ENCODE data around the gene KIAA0586. TPM values are rescaled to one million over a fixed set of nuclear protein-coding genes. Genes with fewer than 3 reads are reported as not detected.

Gene KIAA0586
- total and polyA plus RNA-seq, 2 donors (not counting 3 experiments of a cell fraction or from before 2014, with no cell fraction given) = 7.4 to 25.9 TPM

GRCh38 chr14:58398895-58399294 lies 28.6 kb upstream of the KIAA0586 start:
- Histone ChIP-seq H3K27ac (ENCODE audit: insufficient read depth, low read depth, low read length) (no peak overlapping the region), H4K20me1 (replicated peaks; ENCODE audit: control insufficient read depth, extremely low read depth, insufficient read depth, low read length) (no peaks in the 10 kb centered on the region), H3K9ac (replicated peaks; ENCODE audit: extremely low read depth, insufficient read depth, low read length) (no peak overlapping the region), H3K4me2 (ENCODE audit: insufficient read depth, low read length) (no peak overlapping the region), H3K4me1 (ENCODE audit: control insufficient read depth, extremely low read depth, insufficient read depth, low read length) (peaks cover 10% of the 10 kb centered on the region), H3K36me3 (ENCODE audit: control insufficient read depth in 2 of 2, extremely low read depth in 1 of 2, insufficient read depth in 2 of 2, low read length in 2 of 2) (no peaks in the 10 kb centered on the region), H3K79me2 (ENCODE audit: control insufficient read depth, insufficient read depth, low read length) (no peaks in the 10 kb centered on the region), H3K9me1 (replicated peaks; ENCODE audit: control insufficient read depth, extremely low read depth, insufficient read depth, low read length) (no peaks in the 10 kb centered on the region), H3K27me3 (ENCODE audit: control insufficient read depth in 2 of 2, insufficient read depth in 2 of 2, low read length in 2 of 2) (no peaks in the 10 kb centered on the region), H3K9me3 (replicated peaks; ENCODE audit: control insufficient read depth, insufficient read depth, low read length) (no peaks in the 10 kb centered on the region), H3K4me3 (replicated peaks in 1 of 3; ENCODE audit: insufficient read depth in 1 of 3, low read depth in 1 of 3, low read length in 3 of 3) (no peak overlapping the region), H2AFZ (ENCODE audit: low read depth, low read length) (no peak overlapping the region)
- DNase-seq (ENCODE audit: low read depth, low spot score) = no peak
- intact Hi-C loops (cut with micrococcal nuclease) = no loop called here
- dilution Hi-C loops (cut with MboI; ENCODE audit: extremely low pct_ligation_motif_present, low sequenced_read_pairs) = no loop called here
- no TSS peak for BruUV-seq (replicated peaks)
- ChIA-PET POLR2A (no interaction called here), CTCF (no interaction called here)
- FAIRE-seq = no peak
- TF ChIP-seq JUN (IDR thresholded peaks at IDR 0.05; ENCODE audit: borderline replicate concordance, insufficient read depth, insufficient read length, low read depth) (no peak), FOS (IDR thresholded peaks at IDR 0.05; ENCODE audit: borderline replicate concordance, insufficient read depth, low read length) (no peak), MAX (IDR thresholded peaks at IDR 0.05; ENCODE audit: insufficient read depth, insufficient read length) (no peak), MYC (IDR thresholded peaks at IDR 0.05; ENCODE audit: low read depth, low read length) (no peak), POLR2AphosphoS5 (IDR thresholded peaks at IDR 0.05; ENCODE audit: insufficient read depth, low read depth, low read length) (no peak), GATA2 (IDR thresholded peaks at IDR 0.05; ENCODE audit: insufficient read depth, insufficient read length, low read depth, low read length) (no peak), EZH2 (IDR thresholded peaks at IDR 0.05; ENCODE audit: borderline replicate concordance, low read depth, low read length, severe bottlenecking) (no peak), POLR2A (IDR thresholded peaks at IDR 0.05; ENCODE audit: low read depth, low read length) (no peak)
- TF ChIP-seq, protein P1, sequence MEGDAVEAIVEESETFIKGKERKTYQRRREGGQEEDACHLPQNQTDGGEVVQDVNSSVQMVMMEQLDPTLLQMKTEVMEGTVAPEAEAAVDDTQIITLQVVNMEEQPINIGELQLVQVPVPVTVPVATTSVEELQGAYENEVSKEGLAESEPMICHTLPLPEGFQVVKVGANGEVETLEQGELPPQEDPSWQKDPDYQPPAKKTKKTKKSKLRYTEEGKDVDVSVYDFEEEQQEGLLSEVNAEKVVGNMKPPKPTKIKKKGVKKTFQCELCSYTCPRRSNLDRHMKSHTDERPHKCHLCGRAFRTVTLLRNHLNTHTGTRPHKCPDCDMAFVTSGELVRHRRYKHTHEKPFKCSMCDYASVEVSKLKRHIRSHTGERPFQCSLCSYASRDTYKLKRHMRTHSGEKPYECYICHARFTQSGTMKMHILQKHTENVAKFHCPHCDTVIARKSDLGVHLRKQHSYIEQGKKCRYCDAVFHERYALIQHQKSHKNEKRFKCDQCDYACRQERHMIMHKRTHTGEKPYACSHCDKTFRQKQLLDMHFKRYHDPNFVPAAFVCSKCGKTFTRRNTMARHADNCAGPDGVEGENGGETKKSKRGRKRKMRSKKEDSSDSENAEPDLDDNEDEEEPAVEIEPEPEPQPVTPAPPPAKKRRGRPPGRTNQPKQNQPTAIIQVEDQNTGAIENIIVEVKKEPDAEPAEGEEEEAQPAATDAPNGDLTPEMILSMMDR (IDR thresholded peaks at IDR 0.05; ENCODE audit: extremely low read depth in 1 of 2, insufficient read depth in 1 of 2, low read depth in 1 of 2, low read length in 2 of 2) = no peak
